Adrenal gland (tissue), 5 donors: ENCODE measurements around the gene LNPK.

Experiments
- POLR2A ChIP-seq, 2 donors: fragments of 450-650 bp; IDR thresholded peaks; one replicate each; pipeline ENCODE4 v1.6.1; 2017; ENCODE audit warnings: antibody characterized with exemption in 2 of 2, mild to moderate bottlenecking in 2 of 2, moderate library complexity in 1 of 2
- TF ChIP-seq, protein P1 (sequence below), 6 experiments: fragments of 450-650 bp in 4 of 6; fragments of 200-600 bp in 2 of 6; sonication (generic) in 1 of 6; IDR thresholded peaks; 1 replicate in 5 of 6; 2 replicates in 1 of 6; pipeline versions ENCODE4 v1.5.1 to v1.8.0; 2016 to 2021; ENCODE audit warnings: antibody characterized with exemption in 6 of 6, mild to moderate bottlenecking in 2 of 6, moderate library complexity in 1 of 6
- donor health status: DM: no; HTN: no; CAD: no.

DNA sequence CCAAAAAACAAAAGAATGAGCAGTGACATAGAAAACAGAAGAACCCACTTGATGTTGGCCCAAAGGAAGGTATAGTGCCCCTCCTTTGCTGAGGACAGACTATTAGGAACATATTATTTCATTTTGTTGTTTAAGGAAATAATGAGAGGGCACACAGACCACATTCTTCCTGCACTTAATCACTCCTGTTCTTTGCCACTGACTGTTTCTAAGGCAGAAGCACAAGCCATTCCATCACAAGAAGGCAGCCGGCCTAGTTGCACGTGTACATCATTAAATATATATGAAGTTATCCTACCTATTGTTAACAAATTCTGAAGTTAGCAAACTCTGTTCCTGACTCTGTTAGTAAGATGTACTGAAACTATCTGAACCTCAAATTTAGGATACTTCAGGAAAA lies 110.0 kb downstream of the LNPK start:
- TF ChIP-seq, protein P1, sequence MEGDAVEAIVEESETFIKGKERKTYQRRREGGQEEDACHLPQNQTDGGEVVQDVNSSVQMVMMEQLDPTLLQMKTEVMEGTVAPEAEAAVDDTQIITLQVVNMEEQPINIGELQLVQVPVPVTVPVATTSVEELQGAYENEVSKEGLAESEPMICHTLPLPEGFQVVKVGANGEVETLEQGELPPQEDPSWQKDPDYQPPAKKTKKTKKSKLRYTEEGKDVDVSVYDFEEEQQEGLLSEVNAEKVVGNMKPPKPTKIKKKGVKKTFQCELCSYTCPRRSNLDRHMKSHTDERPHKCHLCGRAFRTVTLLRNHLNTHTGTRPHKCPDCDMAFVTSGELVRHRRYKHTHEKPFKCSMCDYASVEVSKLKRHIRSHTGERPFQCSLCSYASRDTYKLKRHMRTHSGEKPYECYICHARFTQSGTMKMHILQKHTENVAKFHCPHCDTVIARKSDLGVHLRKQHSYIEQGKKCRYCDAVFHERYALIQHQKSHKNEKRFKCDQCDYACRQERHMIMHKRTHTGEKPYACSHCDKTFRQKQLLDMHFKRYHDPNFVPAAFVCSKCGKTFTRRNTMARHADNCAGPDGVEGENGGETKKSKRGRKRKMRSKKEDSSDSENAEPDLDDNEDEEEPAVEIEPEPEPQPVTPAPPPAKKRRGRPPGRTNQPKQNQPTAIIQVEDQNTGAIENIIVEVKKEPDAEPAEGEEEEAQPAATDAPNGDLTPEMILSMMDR (IDR thresholded peaks at IDR 0.05) = no peak
- TF ChIP-seq POLR2A (IDR thresholded peaks at IDR 0.05) = no peak
